Measurements from ENCODE around the gene EXOC7. TPM values are rescaled to one million over a fixed set of nuclear protein-coding genes. Genes with fewer than 3 reads are reported as not detected.

EXOC7 gene
- total RNA-seq, 1 experiment from 2014 or later: 117 TPM

DNA sequence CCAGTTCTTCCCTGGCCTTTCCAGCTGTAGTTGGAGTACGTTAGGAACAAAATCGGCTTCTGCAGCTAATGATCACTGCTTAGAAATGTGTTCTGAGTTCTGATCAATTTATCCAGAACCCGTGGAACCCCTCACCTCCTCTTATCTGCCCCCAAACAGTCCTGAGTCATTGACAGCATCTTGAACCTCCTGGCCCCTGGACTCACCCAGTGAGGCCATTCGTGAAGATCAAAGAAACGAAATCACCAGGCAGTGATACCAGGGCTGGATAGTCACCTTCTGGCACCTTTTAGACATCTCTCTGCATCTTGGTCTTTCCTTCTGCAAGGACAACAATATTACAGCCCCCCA, 17.0 kb upstream of the EXOC7 start:
- CTCF ChIA-PET: interaction anchor here (0.7 to 1.3 kb wide), 4 partner anchors 51 to 159 kb away, joined by 4 to 36 read pairs (median 6); no protein-coding TSS in a partner anchor
- TF ChIP-seq EZH2 (IDR thresholded peaks at IDR 0.05; ENCODE audit: borderline replicate concordance, low read depth, low read length, poor library complexity, severe bottlenecking): no peak
- TF ChIP-seq, protein P1, sequence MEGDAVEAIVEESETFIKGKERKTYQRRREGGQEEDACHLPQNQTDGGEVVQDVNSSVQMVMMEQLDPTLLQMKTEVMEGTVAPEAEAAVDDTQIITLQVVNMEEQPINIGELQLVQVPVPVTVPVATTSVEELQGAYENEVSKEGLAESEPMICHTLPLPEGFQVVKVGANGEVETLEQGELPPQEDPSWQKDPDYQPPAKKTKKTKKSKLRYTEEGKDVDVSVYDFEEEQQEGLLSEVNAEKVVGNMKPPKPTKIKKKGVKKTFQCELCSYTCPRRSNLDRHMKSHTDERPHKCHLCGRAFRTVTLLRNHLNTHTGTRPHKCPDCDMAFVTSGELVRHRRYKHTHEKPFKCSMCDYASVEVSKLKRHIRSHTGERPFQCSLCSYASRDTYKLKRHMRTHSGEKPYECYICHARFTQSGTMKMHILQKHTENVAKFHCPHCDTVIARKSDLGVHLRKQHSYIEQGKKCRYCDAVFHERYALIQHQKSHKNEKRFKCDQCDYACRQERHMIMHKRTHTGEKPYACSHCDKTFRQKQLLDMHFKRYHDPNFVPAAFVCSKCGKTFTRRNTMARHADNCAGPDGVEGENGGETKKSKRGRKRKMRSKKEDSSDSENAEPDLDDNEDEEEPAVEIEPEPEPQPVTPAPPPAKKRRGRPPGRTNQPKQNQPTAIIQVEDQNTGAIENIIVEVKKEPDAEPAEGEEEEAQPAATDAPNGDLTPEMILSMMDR (conservative IDR thresholded peaks at IDR 0.05; ENCODE audit: low read depth, low read length): no peak
- intact Hi-C loops (cut with micrococcal nuclease; ENCODE audit: unreplicated experiment): loop anchor here (1.0 kb wide), 2 partner anchors 62 to 159 kb away; no protein-coding TSS in a partner anchor
- no peaks in the 10 kb centered on the region for H3K4me1 ChIP-seq (ENCODE audit: insufficient read depth, low read length, poor library complexity, severe bottlenecking)
- no peaks in the 10 kb centered on the region for H3K27me3 ChIP-seq (replicated peaks; ENCODE audit: insufficient read depth, low read depth, low read length, poor library complexity)
- no peak overlapping the region for H3K27ac ChIP-seq (ENCODE audit: low read depth, low read length, poor library complexity, severe bottlenecking)
- POLR2A ChIA-PET (ENCODE audit: low non-redundant PET): no interaction called here
- no peak for DNase-seq (ENCODE audit: low spot score)
- no TSS peak for BruUV-seq (replicated peaks)
- no peak overlapping the region for H3K4me3 ChIP-seq (ENCODE audit: low read depth, low read length, poor library complexity, severe bottlenecking)
- H3K9me3 ChIP-seq (ENCODE audit: low read depth, low read length, poor library complexity, severe bottlenecking): no peaks in the 10 kb centered on the region
- H3K36me3 ChIP-seq (ENCODE audit: insufficient read depth, low read length, poor library complexity, severe bottlenecking): no peaks in the 10 kb centered on the region

DNA sequence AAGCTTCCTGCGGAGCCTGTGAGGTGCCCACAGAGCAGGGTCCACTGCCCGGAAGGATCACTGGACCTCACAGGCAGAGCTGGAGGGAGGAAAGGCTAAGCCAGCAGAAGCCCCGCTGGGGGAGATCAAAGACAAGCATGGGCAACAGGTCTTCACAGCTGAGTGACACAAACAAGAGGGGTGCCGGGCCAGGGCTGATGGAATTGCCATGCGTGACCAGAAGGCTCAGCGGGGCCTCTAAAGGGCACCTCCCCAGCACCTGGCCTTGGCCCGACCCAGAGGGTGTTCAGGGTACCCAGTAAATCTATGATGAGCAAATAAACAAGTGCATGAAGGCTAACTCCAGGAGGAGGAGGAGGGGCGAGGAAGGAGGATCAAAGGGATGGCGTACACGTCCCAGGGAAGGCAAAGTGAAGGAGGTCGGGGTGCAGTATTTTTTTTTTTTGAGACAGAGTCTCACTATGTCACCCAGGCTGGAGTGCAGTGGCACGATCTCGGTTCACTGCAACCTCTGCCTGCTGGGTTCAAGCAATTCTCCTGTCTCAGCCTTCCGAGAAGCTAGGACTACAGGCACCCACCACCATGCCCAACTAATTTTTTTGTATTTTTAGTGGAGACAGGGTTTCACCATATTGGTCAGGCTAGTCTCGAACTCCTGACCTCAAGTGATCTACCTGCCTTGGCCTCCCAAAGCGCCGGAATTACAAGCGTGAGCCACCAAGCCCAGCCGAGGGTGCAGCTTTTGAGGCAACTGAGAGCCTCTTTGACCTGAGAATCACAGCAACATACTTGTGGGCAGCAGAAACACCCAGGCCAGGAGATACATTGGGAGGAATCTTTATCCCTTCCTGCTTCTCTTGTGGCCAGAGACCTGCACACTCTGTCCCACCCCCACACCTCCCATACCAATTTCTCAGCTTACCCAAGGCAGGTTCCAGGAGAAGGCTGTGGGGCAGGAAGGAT, 16.1 kb upstream of the EXOC7 start:
- TF ChIP-seq EZH2 (IDR thresholded peaks at IDR 0.05; ENCODE audit: borderline replicate concordance, low read depth, low read length, poor library complexity, severe bottlenecking): no peak
- TF ChIP-seq, protein P1 (conservative IDR thresholded peaks at IDR 0.05; ENCODE audit: low read depth, low read length): no peak
- ChIA-PET POLR2A (ENCODE audit: low non-redundant PET) (no interaction called here), CTCF (interaction anchor here (0.6 kb wide), 1 partner anchor 30 kb away, joined by 3 read pairs; no protein-coding TSS in a partner anchor)
- Histone ChIP-seq H3K27me3 (replicated peaks; ENCODE audit: insufficient read depth, low read depth, low read length, poor library complexity) (no peaks in the 10 kb centered on the region), H3K36me3 (ENCODE audit: insufficient read depth, low read length, poor library complexity, severe bottlenecking) (no peaks in the 10 kb centered on the region), H3K4me1 (ENCODE audit: insufficient read depth, low read length, poor library complexity, severe bottlenecking) (no peaks in the 10 kb centered on the region), H3K27ac (ENCODE audit: low read depth, low read length, poor library complexity, severe bottlenecking) (no peak overlapping the region), H3K9me3 (ENCODE audit: low read depth, low read length, poor library complexity, severe bottlenecking) (no peaks in the 10 kb centered on the region), H3K4me3 (ENCODE audit: low read depth, low read length, poor library complexity, severe bottlenecking) (no peak overlapping the region)
- intact Hi-C loops (cut with micrococcal nuclease; ENCODE audit: unreplicated experiment): no loop called here
- no TSS peak for BruUV-seq (replicated peaks)
- no peak for DNase-seq (ENCODE audit: low spot score)

DNA sequence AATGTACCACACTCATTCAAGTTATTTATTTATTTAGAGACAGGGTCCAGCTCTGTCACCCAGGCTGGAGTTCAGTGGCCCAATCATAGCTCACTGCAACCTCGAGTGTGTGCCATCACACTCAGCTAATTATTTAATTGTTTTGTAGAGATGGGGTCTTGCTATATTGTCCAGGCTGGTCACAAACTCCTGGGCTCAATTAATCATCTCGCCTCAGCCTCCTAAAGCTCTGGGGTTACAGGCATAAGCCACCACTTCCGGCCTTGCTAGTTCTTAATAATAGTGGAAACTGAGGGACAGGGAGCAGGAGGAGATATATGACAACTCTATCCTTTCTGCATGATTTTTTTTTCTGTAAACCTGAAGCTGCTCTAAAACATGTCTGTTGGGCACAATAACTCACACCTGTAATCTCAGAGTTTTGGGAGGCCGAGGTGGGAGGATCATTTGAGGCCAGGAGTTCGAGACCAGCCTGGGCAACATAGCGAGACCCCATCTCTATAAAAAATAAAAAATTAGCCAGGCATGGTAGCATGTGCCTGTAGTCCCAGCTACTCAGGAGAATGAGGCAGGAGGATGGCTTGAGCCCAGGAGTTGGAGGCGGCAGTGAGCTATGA, 11.7 kb upstream of the EXOC7 start:
- no peaks in the 10 kb centered on the region for H3K9me3 ChIP-seq (ENCODE audit: low read depth, low read length, poor library complexity, severe bottlenecking)
- no peak for DNase-seq (ENCODE audit: low spot score)
- H3K27ac ChIP-seq (ENCODE audit: low read depth, low read length, poor library complexity, severe bottlenecking): no peak overlapping the region
- no peaks in the 10 kb centered on the region for H3K36me3 ChIP-seq (ENCODE audit: insufficient read depth, low read length, poor library complexity, severe bottlenecking)
- H3K4me1 ChIP-seq (ENCODE audit: insufficient read depth, low read length, poor library complexity, severe bottlenecking): no peaks in the 10 kb centered on the region
- intact Hi-C loops (cut with micrococcal nuclease; ENCODE audit: unreplicated experiment): no loop called here
- no peak overlapping the region for H3K4me3 ChIP-seq (ENCODE audit: low read depth, low read length, poor library complexity, severe bottlenecking)
- ChIA-PET POLR2A (ENCODE audit: low non-redundant PET) (no interaction called here), CTCF (no interaction called here)
- TF ChIP-seq, protein P1 (conservative IDR thresholded peaks at IDR 0.05; ENCODE audit: low read depth, low read length): no peak
- no peak for TF ChIP-seq EZH2 (IDR thresholded peaks at IDR 0.05; ENCODE audit: borderline replicate concordance, low read depth, low read length, poor library complexity, severe bottlenecking)
- H3K27me3 ChIP-seq (replicated peaks; ENCODE audit: insufficient read depth, low read depth, low read length, poor library complexity): no peaks in the 10 kb centered on the region
- no TSS peak for BruUV-seq (replicated peaks)

Measured in A673 (cell line).